BLaER1 treated with 17β-estradiol and CSF1 and Interleukin-3, amounts not matched to agents 10 nM and 100 nM (cell line): ENCODE results near the gene KRTAP10-4.

Source experiments
- H3K27ac ChIP-seq, 11 experiments: shearing (Covaris generic); formaldehyde crosslinking; 2 replicates each; pipeline ENCODE4 v1.8.1; 2022
- H3K27me3 ChIP-seq, 11 experiments: shearing (Covaris generic); formaldehyde crosslinking; 2 replicates each; pipeline ENCODE4 v1.8.1; 2022
- H3K36me3 ChIP-seq, 11 experiments: shearing (Covaris generic); formaldehyde crosslinking; 2 replicates each; pipeline ENCODE4 v1.8.1; 2022
- H3K4me1 ChIP-seq, 10 experiments: shearing (Covaris generic); formaldehyde crosslinking; 2 replicates each; pipeline ENCODE4 v1.8.1; 2022
- H3K4me2 ChIP-seq, 11 experiments: shearing (Covaris generic); formaldehyde crosslinking; 2 replicates each; pipeline ENCODE4 v1.8.1; 2022
- H3K4me3 ChIP-seq, 10 experiments: shearing (Covaris generic); formaldehyde crosslinking; 2 replicates each; pipeline ENCODE4 v1.8.1; 2022
- H3K9ac ChIP-seq, 11 experiments: shearing (Covaris generic); formaldehyde crosslinking; 2 replicates each; pipeline ENCODE4 v1.8.1; 2022
- H3K9me3 ChIP-seq, 11 experiments: shearing (Covaris generic); formaldehyde crosslinking; replicated peaks in 1 of 11; 2 replicates each; pipeline ENCODE4 v1.8.1; 2022
- H4K20me1 ChIP-seq, 11 experiments: shearing (Covaris generic); formaldehyde crosslinking; 2 replicates each; pipeline ENCODE4 v1.8.1; 2022
- Cebpa-rat ChIP-seq, 11 experiments: shearing (Covaris generic); IDR thresholded peaks; 2 replicates each; pipeline ENCODE4 v1.8.1; 2022

Gene KRTAP10-4

GRCh38 chr21:44529011-44529421, 44.5 kb upstream of the KRTAP10-4 start:
- Histone ChIP-seq H3K9me3 (peaks cover 11 to 18% (median 15%) of the 10 kb centered on the region in 11 experiments; a peak in 21 of 22 replicates), H3K4me1 (no peaks in the 10 kb centered on the region), H3K36me3 (no peaks in the 10 kb centered on the region), H4K20me1 (no peaks in the 10 kb centered on the region), H3K9ac (no peak overlapping the region), H3K4me2 (no peak overlapping the region), H3K27ac (no peak overlapping the region), H3K27me3 (no peaks in the 10 kb centered on the region), H3K4me3 (no peak overlapping the region)
- no peak for TF ChIP-seq Cebpa-rat (IDR thresholded peaks at IDR 0.05)

- no peaks in the 10 kb centered on the region for H3K27me3 ChIP-seq
Observed at GRCh38 chr21:44529503-44530125, 43.9 kb upstream of the KRTAP10-4 start.

GRCh38 chr21:44530221-44530902, 43.2 kb upstream of the KRTAP10-4 start:
- TF ChIP-seq Cebpa-rat (IDR thresholded peaks at IDR 0.05): no peak
- Histone ChIP-seq H3K4me3 (no peak overlapping the region), H3K27ac (no peak overlapping the region)

More at GRCh38 chr21:44529503-44530125, 43.9 kb upstream of the KRTAP10-4 start:
- H3K4me1 ChIP-seq: peaks cover 0 to 3% (median 0%) of the 10 kb centered on the region in 10 experiments; a peak in 1 of 20 replicates
- H3K36me3 ChIP-seq: no peaks in the 10 kb centered on the region
- TF ChIP-seq Cebpa-rat (IDR thresholded peaks at IDR 0.05): no peak
- no peak overlapping the region for H3K4me2 ChIP-seq
- H3K9me3 ChIP-seq: peaks cover 5 to 12% (median 9%) of the 10 kb centered on the region in 11 experiments; a peak in 21 of 22 replicates
- H3K4me3 ChIP-seq: no peak overlapping the region
- H3K27ac ChIP-seq: no peak overlapping the region
- no peaks in the 10 kb centered on the region for H4K20me1 ChIP-seq
- H3K9ac ChIP-seq: no peak overlapping the region

GRCh38 chr21:44530903-44531605, 42.5 kb upstream of the KRTAP10-4 start:
- Histone ChIP-seq H3K36me3 (no peaks in the 10 kb centered on the region), H3K4me1 (peaks cover 0 to 3% (median 0%) of the 10 kb centered on the region in 10 experiments; a peak in 1 of 20 replicates), H3K27me3 (no peaks in the 10 kb centered on the region), H3K27ac (no peak overlapping the region), H3K9ac (no peak overlapping the region), H3K9me3 (no peaks in the 10 kb centered on the region), H4K20me1 (no peaks in the 10 kb centered on the region), H3K4me3 (no peak overlapping the region), H3K4me2 (no peak overlapping the region)
- TF ChIP-seq Cebpa-rat (IDR thresholded peaks at IDR 0.05): no peak

More at GRCh38 chr21:44530221-44530902, 43.2 kb upstream of the KRTAP10-4 start:
- H3K4me2 ChIP-seq: no peak overlapping the region
- no peak overlapping the region for H3K9ac ChIP-seq
- H3K27me3 ChIP-seq: no peaks in the 10 kb centered on the region
- peaks cover 0 to 5% (median 2%) of the 10 kb centered on the region in 11 experiments; a peak in 12 of 22 replicates for H3K9me3 ChIP-seq
- H3K36me3 ChIP-seq: no peaks in the 10 kb centered on the region
- peaks cover 0 to 3% (median 0%) of the 10 kb centered on the region in 10 experiments; a peak in 1 of 20 replicates for H3K4me1 ChIP-seq
- H4K20me1 ChIP-seq: no peaks in the 10 kb centered on the region

- Histone ChIP-seq H3K4me3 (no peak overlapping the region), H3K27ac (no peak overlapping the region), H4K20me1 (no peaks in the 10 kb centered on the region), H3K4me1 (peaks cover 0 to 3% (median 0%) of the 10 kb centered on the region in 10 experiments; a peak in 1 of 20 replicates), H3K36me3 (no peaks in the 10 kb centered on the region), H3K9ac (no peak overlapping the region), H3K27me3 (no peaks in the 10 kb centered on the region), H3K4me2 (no peak overlapping the region), H3K9me3 (no peaks in the 10 kb centered on the region)
- TF ChIP-seq Cebpa-rat (IDR thresholded peaks at IDR 0.05): no peak
Observed at GRCh38 chr21:44531606-44532564, 41.6 kb upstream of the KRTAP10-4 start.

- H3K9me3 ChIP-seq: no peaks in the 10 kb centered on the region
- no peak overlapping the region for H3K4me2 ChIP-seq
- H4K20me1 ChIP-seq: no peaks in the 10 kb centered on the region
- TF ChIP-seq Cebpa-rat (IDR thresholded peaks at IDR 0.05): no peak
- no peak overlapping the region for H3K9ac ChIP-seq
- peaks cover 0 to 3% (median 0%) of the 10 kb centered on the region in 10 experiments; a peak in 1 of 20 replicates for H3K4me1 ChIP-seq
- no peaks in the 10 kb centered on the region for H3K36me3 ChIP-seq
- H3K4me3 ChIP-seq: no peak overlapping the region
- H3K27ac ChIP-seq: no peak overlapping the region
- no peaks in the 10 kb centered on the region for H3K27me3 ChIP-seq
Observed at GRCh38 chr21:44532712-44533111, 40.8 kb upstream of the KRTAP10-4 start.

GRCh38 chr21:44533121-44533890, 40.2 kb upstream of the KRTAP10-4 start:
- no peaks in the 10 kb centered on the region for H4K20me1 ChIP-seq
- no peaks in the 10 kb centered on the region for H3K27me3 ChIP-seq
- H3K4me3 ChIP-seq: no peak overlapping the region
- H3K9ac ChIP-seq: no peak overlapping the region
- no peak overlapping the region for H3K4me2 ChIP-seq
- H3K4me1 ChIP-seq: peaks cover 0 to 3% (median 0%) of the 10 kb centered on the region in 10 experiments; a peak in 1 of 20 replicates
- H3K27ac ChIP-seq: no peak overlapping the region
- no peaks in the 10 kb centered on the region for H3K36me3 ChIP-seq
- TF ChIP-seq Cebpa-rat (IDR thresholded peaks at IDR 0.05): no peak
- no peaks in the 10 kb centered on the region for H3K9me3 ChIP-seq
